ENCODE measurements around the gene CLTCL1. TPM values are rescaled to one million over a fixed set of nuclear protein-coding genes. Genes with fewer than 3 reads are reported as not detected.

CLTCL1 gene
- polyA plus RNA-seq, 1 donor (not counting 4 experiments of a cell fraction or from before 2014, with no cell fraction given) = 12.4 TPM

- Histone ChIP-seq H3K27me3 (ENCODE audit: control insufficient read depth, extremely low read depth, insufficient read depth, low read length) (no peaks in the 10 kb centered on the region), H3K9me1 (ENCODE audit: control insufficient read depth, extremely low read depth, insufficient read depth, low read length) (no peaks in the 10 kb centered on the region), H3K27ac (ENCODE audit: control insufficient read depth, insufficient read depth, low read length) (no peak overlapping the region), H3K9me3 (ENCODE audit: control insufficient read depth, low read depth, low read length) (no peaks in the 10 kb centered on the region), H3K79me2 (ENCODE audit: control insufficient read depth, insufficient read depth, low read length) (no peaks in the 10 kb centered on the region), H3K4me1 (ENCODE audit: control insufficient read depth, extremely low read depth, insufficient read depth, low read length) (no peaks in the 10 kb centered on the region), H3K36me3 (ENCODE audit: control insufficient read depth in 2 of 2, extremely low read depth in 1 of 2, insufficient read depth in 2 of 2, low read length in 2 of 2) (peaks cover 6 to 23% of the 10 kb centered on the region in 2 experiments), H3K4me2 (ENCODE audit: control insufficient read depth, extremely low read depth, insufficient read depth, low read depth, low read length) (no peak overlapping the region), H2AFZ (ENCODE audit: control insufficient read depth, low read length) (no peak overlapping the region), H3K9ac (ENCODE audit: control insufficient read depth, extremely low read depth, insufficient read depth, low read length) (no peak overlapping the region), H3K4me3 (ENCODE audit: control insufficient read depth in 2 of 3, extremely low read depth in 1 of 3, insufficient read depth in 2 of 3, low read depth in 1 of 3, low read length in 3 of 3) (no peak overlapping the region), H4K20me1 (ENCODE audit: control insufficient read depth, extremely low read depth, insufficient read depth, low read length) (no peaks in the 10 kb centered on the region)
- TF ChIP-seq EZH2 (IDR thresholded peaks at IDR 0.05; ENCODE audit: low read length) = no peak
- TF ChIP-seq, protein P1, sequence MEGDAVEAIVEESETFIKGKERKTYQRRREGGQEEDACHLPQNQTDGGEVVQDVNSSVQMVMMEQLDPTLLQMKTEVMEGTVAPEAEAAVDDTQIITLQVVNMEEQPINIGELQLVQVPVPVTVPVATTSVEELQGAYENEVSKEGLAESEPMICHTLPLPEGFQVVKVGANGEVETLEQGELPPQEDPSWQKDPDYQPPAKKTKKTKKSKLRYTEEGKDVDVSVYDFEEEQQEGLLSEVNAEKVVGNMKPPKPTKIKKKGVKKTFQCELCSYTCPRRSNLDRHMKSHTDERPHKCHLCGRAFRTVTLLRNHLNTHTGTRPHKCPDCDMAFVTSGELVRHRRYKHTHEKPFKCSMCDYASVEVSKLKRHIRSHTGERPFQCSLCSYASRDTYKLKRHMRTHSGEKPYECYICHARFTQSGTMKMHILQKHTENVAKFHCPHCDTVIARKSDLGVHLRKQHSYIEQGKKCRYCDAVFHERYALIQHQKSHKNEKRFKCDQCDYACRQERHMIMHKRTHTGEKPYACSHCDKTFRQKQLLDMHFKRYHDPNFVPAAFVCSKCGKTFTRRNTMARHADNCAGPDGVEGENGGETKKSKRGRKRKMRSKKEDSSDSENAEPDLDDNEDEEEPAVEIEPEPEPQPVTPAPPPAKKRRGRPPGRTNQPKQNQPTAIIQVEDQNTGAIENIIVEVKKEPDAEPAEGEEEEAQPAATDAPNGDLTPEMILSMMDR (optimal IDR thresholded peaks at IDR 0.05 in 1 of 3, IDR thresholded peaks at IDR 0.05 in 1 of 3, conservative IDR thresholded peaks at IDR 0.05 in 1 of 3; ENCODE audit: extremely low read depth in 1 of 3, insufficient read depth in 2 of 3, low read length in 3 of 3) = no peak
- FAIRE-seq (no peak), DNase-seq (ENCODE audit: low read depth, low spot score) (no peak)
- dilution Hi-C loops (cut with MboI; ENCODE audit: extremely low pct_ligation_motif_present, low sequenced_read_pairs) = no loop called here
Observed at GRCh38 chr22:19226428-19226827, 65.1 kb downstream of the CLTCL1 start.

GRCh38 chr22:19225560-19225959 is 66.0 kb downstream of the CLTCL1 start:
- DNase-seq (ENCODE audit: low read depth, low spot score) (no peak), FAIRE-seq (no peak)
- Histone ChIP-seq H3K4me1 (ENCODE audit: control insufficient read depth, extremely low read depth, insufficient read depth, low read length) (no peaks in the 10 kb centered on the region), H3K4me3 (ENCODE audit: control insufficient read depth in 2 of 3, extremely low read depth in 1 of 3, insufficient read depth in 2 of 3, low read depth in 1 of 3, low read length in 3 of 3) (no peak overlapping the region), H3K27ac (ENCODE audit: control insufficient read depth, insufficient read depth, low read length) (no peak overlapping the region), H3K79me2 (ENCODE audit: control insufficient read depth, insufficient read depth, low read length) (no peaks in the 10 kb centered on the region), H3K27me3 (ENCODE audit: control insufficient read depth, extremely low read depth, insufficient read depth, low read length) (no peaks in the 10 kb centered on the region), H3K9me1 (ENCODE audit: control insufficient read depth, extremely low read depth, insufficient read depth, low read length) (no peaks in the 10 kb centered on the region), H4K20me1 (ENCODE audit: control insufficient read depth, extremely low read depth, insufficient read depth, low read length) (no peaks in the 10 kb centered on the region), H3K4me2 (ENCODE audit: control insufficient read depth, extremely low read depth, insufficient read depth, low read depth, low read length) (no peak overlapping the region), H3K36me3 (ENCODE audit: control insufficient read depth in 2 of 2, extremely low read depth in 1 of 2, insufficient read depth in 2 of 2, low read length in 2 of 2) (peaks cover 12 to 24% of the 10 kb centered on the region in 2 experiments), H3K9ac (ENCODE audit: control insufficient read depth, extremely low read depth, insufficient read depth, low read length) (no peak overlapping the region), H3K9me3 (ENCODE audit: control insufficient read depth, low read depth, low read length) (no peaks in the 10 kb centered on the region), H2AFZ (ENCODE audit: control insufficient read depth, low read length) (no peak overlapping the region)
- dilution Hi-C loops (cut with MboI; ENCODE audit: extremely low pct_ligation_motif_present, low sequenced_read_pairs) = no loop called here
- no peak for TF ChIP-seq EZH2 (IDR thresholded peaks at IDR 0.05; ENCODE audit: low read length)
- TF ChIP-seq, protein P1 (optimal IDR thresholded peaks at IDR 0.05 in 1 of 3, IDR thresholded peaks at IDR 0.05 in 1 of 3, conservative IDR thresholded peaks at IDR 0.05 in 1 of 3; ENCODE audit: extremely low read depth in 1 of 3, insufficient read depth in 2 of 3, low read length in 3 of 3) = no peak
